Mucosa of descending colon (tissue), 3 donors: ENCODE data around the gene UACA. TPM values are rescaled to one million over a fixed set of nuclear protein-coding genes. Genes with fewer than 3 reads are reported as not detected.

Experiments
- ATAC-seq: fragments of 200-7000 bp; cut with Tn5 transposase; one replicate; pipeline ENCODE4 v1.9.1; 2020; ENCODE audit warnings: mild to moderate bottlenecking, moderate library complexity
- DNase-seq, 3 donors: peaks; one replicate each; pipeline ENCODE4 v3.0.0-alpha.2; 2020
- H3K36me3 ChIP-seq: fragments of 200-600 bp; one replicate; pipeline ENCODE4 v1.8.0; 2021; ENCODE audit warnings: low read depth, mild to moderate bottlenecking
- H3K4me1 ChIP-seq: fragments of 200-600 bp; one replicate; pipeline ENCODE4 v1.8.0; 2021; ENCODE audit warnings: low read depth, mild to moderate bottlenecking
- H3K4me3 ChIP-seq: fragments of 200-600 bp; one replicate; pipeline ENCODE4 v1.8.0; 2021; ENCODE audit warnings: mild to moderate bottlenecking
- H3K9me3 ChIP-seq: fragments of 200-600 bp; one replicate; pipeline ENCODE4 v1.8.0; 2021; ENCODE audit warnings: mild to moderate bottlenecking
- intact Hi-C, 2 donors: fragments of 100-400 bp; cut with DNase I in 1 of 2; cut with micrococcal nuclease in 1 of 2; formaldehyde crosslinking; loops; one replicate each; pipeline versions ENCODE4 v1.11.0 to v1.11.1; 2022; cut with DNase I, micrococcal nuclease
- total RNA-seq, 3 donors: library from RNA; stranded (reverse); fragmentation: NEBNext Ultra II Directional in 2 of 3; extraction: Animal tissue kit (Norgen Biotek cat#: 25700) in 2 of 3; gene quantifications; one replicate each; pipeline versions ENCODE4 v1.2.1 to v1.2.4, GENCODE V29; 2021 to 2023
- TF ChIP-seq, protein P1 (sequence below): fragments of 200-600 bp; IDR thresholded peaks from one replicate; pipeline ENCODE4 v1.8.0; 2022; ENCODE audit warnings: antibody characterized with exemption, mild to moderate bottlenecking
- donor health status: DM: no; HTN: no; CAD: no; lungs with moderate emphysema.
- donor health status: DM: no; HTN: no; CAD: no.
- donor health status: DM: no; HTN: yes; CAD: no.

The UACA gene
- total RNA-seq, 3 donors from 2014 or later: 42.1 to 74.7 (median 64.9) TPM

DNA sequence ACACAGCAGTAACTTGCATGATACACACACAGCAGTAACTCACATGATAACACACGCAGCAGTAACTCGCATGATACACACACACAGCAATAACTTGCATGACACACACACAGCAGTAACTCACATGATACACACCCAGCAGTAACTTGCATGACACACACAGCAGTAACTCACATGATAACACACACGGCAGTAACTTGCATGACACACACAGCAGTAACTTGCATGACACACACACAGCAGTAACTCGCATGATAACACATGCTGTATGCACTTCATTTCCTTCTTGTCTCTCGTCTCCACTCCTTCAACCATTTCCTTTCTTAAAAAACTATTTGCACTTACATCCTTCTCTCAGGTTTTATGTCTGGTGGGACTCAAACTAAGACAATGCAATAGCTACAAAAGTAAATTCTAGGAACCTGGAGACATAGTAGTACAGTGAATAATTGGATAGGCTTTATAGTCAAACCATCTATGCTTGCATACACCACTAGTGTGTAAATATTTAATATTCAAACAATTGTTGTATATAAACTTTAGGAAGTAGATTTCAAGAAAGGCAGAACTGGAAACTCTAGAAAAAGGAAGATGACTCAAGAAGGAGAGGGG lies 130.8 kb downstream of the UACA start:
- Histone ChIP-seq H3K9me3 (no peaks in the 10 kb centered on the region), H3K4me3 (no peak overlapping the region), H3K36me3 (no peaks in the 10 kb centered on the region), H3K4me1 (no peaks in the 10 kb centered on the region)
- TF ChIP-seq, protein P1, sequence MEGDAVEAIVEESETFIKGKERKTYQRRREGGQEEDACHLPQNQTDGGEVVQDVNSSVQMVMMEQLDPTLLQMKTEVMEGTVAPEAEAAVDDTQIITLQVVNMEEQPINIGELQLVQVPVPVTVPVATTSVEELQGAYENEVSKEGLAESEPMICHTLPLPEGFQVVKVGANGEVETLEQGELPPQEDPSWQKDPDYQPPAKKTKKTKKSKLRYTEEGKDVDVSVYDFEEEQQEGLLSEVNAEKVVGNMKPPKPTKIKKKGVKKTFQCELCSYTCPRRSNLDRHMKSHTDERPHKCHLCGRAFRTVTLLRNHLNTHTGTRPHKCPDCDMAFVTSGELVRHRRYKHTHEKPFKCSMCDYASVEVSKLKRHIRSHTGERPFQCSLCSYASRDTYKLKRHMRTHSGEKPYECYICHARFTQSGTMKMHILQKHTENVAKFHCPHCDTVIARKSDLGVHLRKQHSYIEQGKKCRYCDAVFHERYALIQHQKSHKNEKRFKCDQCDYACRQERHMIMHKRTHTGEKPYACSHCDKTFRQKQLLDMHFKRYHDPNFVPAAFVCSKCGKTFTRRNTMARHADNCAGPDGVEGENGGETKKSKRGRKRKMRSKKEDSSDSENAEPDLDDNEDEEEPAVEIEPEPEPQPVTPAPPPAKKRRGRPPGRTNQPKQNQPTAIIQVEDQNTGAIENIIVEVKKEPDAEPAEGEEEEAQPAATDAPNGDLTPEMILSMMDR: no peak
- peak; percentile 54 for ATAC-seq
- no peak for DNase-seq
- intact Hi-C loops: no loop called here

DNA sequence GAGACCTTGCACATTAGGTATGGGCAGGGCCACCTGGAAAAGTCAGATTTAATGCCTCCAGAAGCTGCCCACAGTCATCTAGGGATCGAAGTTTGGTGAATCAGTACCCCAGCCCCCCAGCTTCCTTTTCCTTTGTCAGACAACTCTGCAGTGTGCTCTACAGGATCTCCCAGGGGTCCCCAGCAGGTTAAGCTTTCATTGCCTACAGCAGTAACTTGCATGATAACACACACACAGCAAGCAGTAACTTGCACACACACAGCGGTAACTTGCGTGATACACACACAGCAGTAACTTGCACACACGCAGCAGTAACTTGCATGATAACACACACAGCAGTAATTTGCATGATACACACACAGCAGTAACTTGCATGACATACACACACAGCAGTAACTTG lies 131.3 kb downstream of the UACA start:
- intact Hi-C loops: no loop called here
- TF ChIP-seq, protein P1: no peak
- no peaks in the 10 kb centered on the region for H3K36me3 ChIP-seq
- H3K9me3 ChIP-seq: no peaks in the 10 kb centered on the region
- no peak for DNase-seq
- H3K4me1 ChIP-seq: no peaks in the 10 kb centered on the region
- H3K4me3 ChIP-seq: no peak overlapping the region
- no peak for ATAC-seq

DNA sequence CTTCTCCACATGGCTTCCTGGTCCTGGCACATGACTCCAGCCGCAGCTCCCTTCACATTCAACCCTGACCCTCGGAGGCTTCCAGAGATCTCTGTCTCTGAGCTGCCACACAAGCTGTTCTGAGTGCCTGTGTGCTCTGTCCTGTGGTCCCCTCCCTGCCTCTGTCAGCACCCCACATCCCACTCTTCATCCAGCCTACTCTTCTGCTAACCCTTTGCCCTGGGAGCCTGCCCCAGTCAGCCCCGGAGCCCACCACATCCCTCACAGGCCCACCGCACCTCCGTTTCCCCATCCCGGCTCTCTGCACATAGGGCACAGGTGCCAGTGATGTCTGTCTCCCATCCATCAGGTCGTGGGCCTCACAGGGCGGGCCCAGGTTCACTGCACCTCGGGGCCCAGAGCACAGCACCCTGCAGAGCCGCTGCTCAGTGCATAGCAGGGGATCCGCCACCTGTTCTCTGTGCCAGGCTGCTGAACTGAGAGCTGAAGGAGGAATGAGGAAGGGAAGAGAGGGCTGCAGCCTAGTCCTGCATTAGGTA lies 133.6 kb downstream of the UACA start:
- DNase-seq: no peak
- ATAC-seq: no peak
- no peaks in the 10 kb centered on the region for H3K36me3 ChIP-seq
- H3K4me1 ChIP-seq: no peaks in the 10 kb centered on the region
- H3K4me3 ChIP-seq: no peak overlapping the region
- TF ChIP-seq, protein P1: no peak
- intact Hi-C loops: no loop called here
- H3K9me3 ChIP-seq: no peaks in the 10 kb centered on the region

DNA sequence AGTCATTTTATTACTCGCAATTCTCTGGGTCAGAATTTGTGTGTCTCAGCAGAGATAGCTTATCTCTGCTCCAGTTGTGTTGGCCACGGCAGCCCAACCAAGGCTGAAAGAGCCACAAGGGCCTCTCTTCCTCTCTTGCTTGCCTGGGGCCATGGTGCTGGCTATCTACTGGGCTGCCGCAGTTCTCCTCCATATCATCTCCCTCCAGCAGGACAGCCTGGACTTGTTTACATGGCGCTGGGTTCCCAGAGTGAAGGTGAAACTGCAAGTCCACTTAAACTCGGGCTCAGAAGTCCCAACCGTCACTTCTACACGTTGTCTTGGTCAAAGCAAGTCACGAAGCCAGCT lies 134.8 kb downstream of the UACA start:
- Histone ChIP-seq H3K4me3 (no peak overlapping the region), H3K4me1 (no peaks in the 10 kb centered on the region), H3K9me3 (no peaks in the 10 kb centered on the region), H3K36me3 (no peaks in the 10 kb centered on the region)
- DNase-seq (no peak), ATAC-seq (no peak)
- intact Hi-C loops: no loop called here
- TF ChIP-seq, protein P1: no peak

DNA sequence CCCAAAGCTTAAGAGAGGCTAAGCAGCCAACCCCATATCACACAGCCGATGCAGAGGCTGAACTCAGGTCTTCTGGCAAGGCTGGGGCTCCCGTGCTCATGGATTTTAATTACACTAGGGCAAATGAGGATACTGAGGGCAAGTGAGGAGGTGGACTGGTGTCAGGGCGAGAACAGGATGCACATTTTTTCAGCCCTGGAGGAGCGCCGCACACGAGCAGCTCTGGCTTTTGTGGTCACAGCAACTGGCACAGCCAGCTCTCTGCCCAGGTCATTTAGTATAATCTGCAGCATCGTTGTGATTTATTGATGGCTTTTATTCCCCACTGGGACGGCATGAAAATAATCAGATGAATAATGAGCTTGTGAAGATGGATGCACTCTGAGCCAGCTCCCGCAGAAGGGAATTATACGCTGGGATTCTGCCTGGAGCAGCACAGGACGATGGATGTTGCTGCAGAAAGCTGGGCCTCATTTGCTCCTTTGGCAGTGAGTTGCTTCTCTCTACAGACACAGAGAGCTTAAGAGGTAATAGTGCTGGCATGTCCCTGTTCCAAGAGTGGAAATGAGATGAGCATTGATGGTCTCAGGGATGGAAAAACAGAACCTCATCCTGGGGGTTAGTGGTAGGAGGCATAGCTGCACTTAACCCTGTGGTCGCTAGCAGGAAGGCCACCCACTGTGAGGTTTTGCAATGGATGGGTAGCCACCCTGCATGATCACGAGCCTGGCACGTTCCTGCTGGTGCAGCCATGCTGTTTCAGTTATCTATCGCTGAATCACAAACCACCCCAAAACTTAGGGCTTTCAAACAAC lies 135.4 kb downstream of the UACA start:
- DNase-seq (no peak), ATAC-seq (no peak)
- H3K4me1 ChIP-seq: no peaks in the 10 kb centered on the region
- TF ChIP-seq, protein P1: no peak
- H3K9me3 ChIP-seq: no peaks in the 10 kb centered on the region
- H3K4me3 ChIP-seq: no peak overlapping the region
- no peaks in the 10 kb centered on the region for H3K36me3 ChIP-seq
- intact Hi-C loops: no loop called here
